ENCODE results near the gene LPAR3.

- TF ChIP-seq, protein P1, sequence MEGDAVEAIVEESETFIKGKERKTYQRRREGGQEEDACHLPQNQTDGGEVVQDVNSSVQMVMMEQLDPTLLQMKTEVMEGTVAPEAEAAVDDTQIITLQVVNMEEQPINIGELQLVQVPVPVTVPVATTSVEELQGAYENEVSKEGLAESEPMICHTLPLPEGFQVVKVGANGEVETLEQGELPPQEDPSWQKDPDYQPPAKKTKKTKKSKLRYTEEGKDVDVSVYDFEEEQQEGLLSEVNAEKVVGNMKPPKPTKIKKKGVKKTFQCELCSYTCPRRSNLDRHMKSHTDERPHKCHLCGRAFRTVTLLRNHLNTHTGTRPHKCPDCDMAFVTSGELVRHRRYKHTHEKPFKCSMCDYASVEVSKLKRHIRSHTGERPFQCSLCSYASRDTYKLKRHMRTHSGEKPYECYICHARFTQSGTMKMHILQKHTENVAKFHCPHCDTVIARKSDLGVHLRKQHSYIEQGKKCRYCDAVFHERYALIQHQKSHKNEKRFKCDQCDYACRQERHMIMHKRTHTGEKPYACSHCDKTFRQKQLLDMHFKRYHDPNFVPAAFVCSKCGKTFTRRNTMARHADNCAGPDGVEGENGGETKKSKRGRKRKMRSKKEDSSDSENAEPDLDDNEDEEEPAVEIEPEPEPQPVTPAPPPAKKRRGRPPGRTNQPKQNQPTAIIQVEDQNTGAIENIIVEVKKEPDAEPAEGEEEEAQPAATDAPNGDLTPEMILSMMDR (IDR thresholded peaks at IDR 0.05) = no peak
- TF ChIP-seq EZH2 (IDR thresholded peaks at IDR 0.05; ENCODE audit: borderline replicate concordance, insufficient read depth, low read depth, low read length, poor library complexity, severe bottlenecking) = no peak
These were observed 56.9 kb downstream of the LPAR3 start for GRCh38 chr1:84836145-84836544.

All from B cell (primary cell).